Upper lobe of left lung (tissue), 6 donors: ENCODE data around the gene TECTA. TPM values are rescaled to one million over a fixed set of nuclear protein-coding genes. Genes with fewer than 3 reads are reported as not detected.

Experiments used
- ATAC-seq, 2 donors: fragments of 200-7000 bp; cut with Tn5 transposase; one replicate each; pipeline ENCODE4 v1.9.1; 2022; ENCODE audit warnings: mild to moderate bottlenecking in 2 of 2, moderate library complexity in 2 of 2; ENCODE audit not compliant: low FRiP score in 2 of 2
- DNase-seq, 2 donors: peaks; one replicate each; pipeline ENCODE4 v3.0.0-alpha.2; 2019 to 2020
- H3K27ac ChIP-seq, 4 donors: fragments of 200-600 bp; sonication (generic); one replicate each; pipeline ENCODE4 v1.5.1; 2016 to 2019
- H3K27me3 ChIP-seq, 4 donors: fragments of 200-600 bp; sonication (generic); one replicate each; pipeline ENCODE4 v1.5.1; 2017 to 2019
- H3K36me3 ChIP-seq, 4 donors: fragments of 200-600 bp; sonication (generic); one replicate each; pipeline ENCODE4 v1.5.1; 2016 to 2019
- H3K4me1 ChIP-seq, 4 donors: fragments of 200-600 bp; sonication (generic); one replicate each; pipeline ENCODE4 v1.5.1; 2018 to 2019
- H3K4me3 ChIP-seq, 4 donors: fragments of 200-600 bp; sonication (generic); one replicate each; pipeline ENCODE4 v1.5.1; 2017 to 2019; ENCODE audit warnings: mild to moderate bottlenecking in 2 of 4, moderate library complexity in 1 of 4
- H3K9me3 ChIP-seq, 4 donors: fragments of 200-600 bp; sonication (generic); one replicate each; pipeline ENCODE4 v1.5.1; 2018 to 2019
- CTCF ChIP-seq, 6 experiments: fragments of 450-650 bp in 4 of 6; fragments of 200-600 bp in 2 of 6; sonication (generic) in 2 of 6; IDR thresholded peaks; one replicate each; pipeline ENCODE4 v1.5.1; 2016 to 2019; ENCODE audit warnings: antibody characterized with exemption in 6 of 6
- EP300 ChIP-seq, 4 donors: sonication (generic); formaldehyde crosslinking; IDR thresholded peaks; one replicate each; pipeline ENCODE4 v1.5.1; 2017; ENCODE audit warnings: antibody characterized with exemption in 4 of 4, control low read depth in 2 of 4
- POLR2A ChIP-seq, 4 donors: fragments of 450-650 bp; IDR thresholded peaks; one replicate each; pipeline ENCODE4 v1.5.1; 2016 to 2017; ENCODE audit warnings: antibody characterized with exemption in 4 of 4, mild to moderate bottlenecking in 2 of 4
- POLR2AphosphoS5 ChIP-seq, 2 donors: sonication (generic); formaldehyde crosslinking; IDR thresholded peaks; one replicate each; pipeline ENCODE4 v1.5.1; 2017; ENCODE audit warnings: antibody characterized with exemption in 2 of 2
- whole genome bisulfite sequencing, 2 donors: methylation state at CpG; one replicate each; pipeline ENCODE4 v1.1.5; 2017 to 2018; 5-methylcytosine and 5-hydroxymethylcytosine counted together
- total RNA-seq, 6 donors: library from RNA; depleted of rRNA in 4 of 6; stranded (reverse); fragments of >200 nt in 4 of 6; gene quantifications; one replicate each; pipeline versions ENCODE4 v1.1.0 to v1.2.1, GENCODE V29; 2016 to 2021
- donor health status: DM: no; HTN: no; CAD: no; lungs with moderate emphysema.
- donor health status: DM: no; HTN: yes; CAD: no; lungs with severe emphysema.

TECTA gene
- total RNA-seq, 6 donors from 2014 or later, result 0.89 to 4.7 (median 1.8) TPM

GRCh38 chr11:121223161-121223560, 122.1 kb downstream of the TECTA start:
- TF ChIP-seq CTCF (IDR thresholded peaks at IDR 0.05) (no peak), POLR2A (IDR thresholded peaks at IDR 0.05) (no peak), POLR2AphosphoS5 (IDR thresholded peaks at IDR 0.05) (no peak), EP300 (IDR thresholded peaks at IDR 0.05) (no peak)
- H3K27ac ChIP-seq, result no peak overlapping the region
- 75 to 76% methylated on average over 4 of the region's 4 CpGs for WGBS, 2 donors
- H3K4me1 ChIP-seq, result no peaks in the 10 kb centered on the region
- no peaks in the 10 kb centered on the region for H3K9me3 ChIP-seq
- H3K36me3 ChIP-seq, result no peaks in the 10 kb centered on the region
- no peak overlapping the region for H3K4me3 ChIP-seq
- no peaks in the 10 kb centered on the region for H3K27me3 ChIP-seq
- ATAC-seq, result no peak
- no peak for DNase-seq

GRCh38 chr11:121225382-121225781, 124.3 kb downstream of the TECTA start:
- no peak for DNase-seq
- WGBS, 2 donors, result 83 to 90% methylated on average over 4 of the region's 4 CpGs

GRCh38 chr11:121226415-121227263, 125.6 kb downstream of the TECTA start:
- no peak overlapping the region for H3K4me3 ChIP-seq
- H3K36me3 ChIP-seq, result no peaks in the 10 kb centered on the region
- no peaks in the 10 kb centered on the region for H3K4me1 ChIP-seq
- H3K27me3 ChIP-seq, result no peaks in the 10 kb centered on the region
- H3K9me3 ChIP-seq, result no peaks in the 10 kb centered on the region
- ATAC-seq, result no peak
- no peak for DNase-seq
- WGBS, 2 donors, result 75 to 92% methylated on average over 1 of the region's 1 CpG
- TF ChIP-seq CTCF (IDR thresholded peaks at IDR 0.05) (no peak), EP300 (IDR thresholded peaks at IDR 0.05) (no peak), POLR2AphosphoS5 (IDR thresholded peaks at IDR 0.05) (no peak), POLR2A (IDR thresholded peaks at IDR 0.05) (no peak)
- H3K27ac ChIP-seq, result no peak overlapping the region

More at GRCh38 chr11:121225382-121225781, 124.3 kb downstream of the TECTA start:
- Histone ChIP-seq H3K4me1 (no peaks in the 10 kb centered on the region), H3K9me3 (no peaks in the 10 kb centered on the region), H3K4me3 (no peak overlapping the region), H3K36me3 (no peaks in the 10 kb centered on the region), H3K27me3 (no peaks in the 10 kb centered on the region), H3K27ac (no peak overlapping the region)
- no peak for TF ChIP-seq CTCF (IDR thresholded peaks at IDR 0.05)
- TF ChIP-seq POLR2A (IDR thresholded peaks at IDR 0.05), result no peak
- TF ChIP-seq EP300 (IDR thresholded peaks at IDR 0.05), result no peak
- no peak for TF ChIP-seq POLR2AphosphoS5 (IDR thresholded peaks at IDR 0.05)
- ATAC-seq, result no peak

- Histone ChIP-seq H3K4me1 (no peaks in the 10 kb centered on the region), H3K27me3 (no peaks in the 10 kb centered on the region), H3K27ac (no peak overlapping the region), H3K36me3 (no peaks in the 10 kb centered on the region), H3K9me3 (no peaks in the 10 kb centered on the region), H3K4me3 (no peak overlapping the region)
- no peak for ATAC-seq
- no peak for DNase-seq
- no peak for TF ChIP-seq POLR2AphosphoS5 (IDR thresholded peaks at IDR 0.05)
- TF ChIP-seq EP300 (IDR thresholded peaks at IDR 0.05), result no peak
- TF ChIP-seq CTCF (IDR thresholded peaks at IDR 0.05), result no peak
- TF ChIP-seq POLR2A (IDR thresholded peaks at IDR 0.05), result no peak
- WGBS, 2 donors, result 89 to 100% methylated on average over 1 of the region's 1 CpG
Measured at GRCh38 chr11:121228851-121229250, 127.8 kb downstream of the TECTA start.
